ENCODE measurements around the gene PLXNA4.

PLXNA4 gene

DNA sequence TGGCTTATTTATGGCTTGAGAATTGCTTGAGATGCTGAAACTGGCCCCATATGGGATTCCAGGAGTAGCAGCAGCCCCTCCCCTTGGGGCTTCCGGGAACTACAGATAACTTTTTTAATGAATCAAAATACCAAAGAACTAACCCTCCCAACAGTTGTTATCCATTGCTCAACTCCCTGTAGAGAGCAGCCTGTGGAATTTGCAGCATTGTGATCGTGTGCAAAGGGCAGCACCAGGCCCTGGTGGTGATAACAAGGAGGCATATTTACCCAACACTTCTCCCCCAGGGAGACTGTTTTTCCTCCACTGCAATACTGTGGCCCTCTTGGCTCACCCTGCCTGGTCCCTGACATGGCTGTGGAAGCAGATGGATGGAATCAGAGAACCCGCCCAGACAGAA lies 196.2 kb downstream of the PLXNA4 start:
- FAIRE-seq, result no peak

- no peak for FAIRE-seq
These were observed 197.0 kb downstream of the PLXNA4 start for GRCh38 chr7:132379292-132379691.

- no peak for FAIRE-seq
These were observed 198.3 kb downstream of the PLXNA4 start for GRCh38 chr7:132377703-132378584.

DNA sequence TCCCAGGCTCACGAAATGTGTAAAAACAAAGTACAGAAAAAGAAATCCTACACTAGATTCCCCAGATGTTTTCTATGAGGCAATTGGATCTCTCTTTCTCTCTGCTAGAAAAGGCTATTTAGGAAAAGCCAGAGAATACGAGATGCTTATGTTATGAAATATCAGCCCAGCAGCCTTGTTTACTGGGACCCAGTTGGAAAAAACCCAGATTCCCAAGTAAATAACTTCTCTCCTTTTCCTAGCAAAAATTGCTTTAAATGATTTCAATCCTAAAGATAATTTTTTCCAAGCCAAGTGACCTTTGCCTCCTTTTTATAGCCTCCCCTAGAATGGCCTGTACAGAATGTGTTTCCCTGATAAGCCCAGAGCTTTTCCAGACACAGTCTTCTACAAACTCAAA lies 199.3 kb downstream of the PLXNA4 start:
- FAIRE-seq, result peak; percentile 99

DNA sequence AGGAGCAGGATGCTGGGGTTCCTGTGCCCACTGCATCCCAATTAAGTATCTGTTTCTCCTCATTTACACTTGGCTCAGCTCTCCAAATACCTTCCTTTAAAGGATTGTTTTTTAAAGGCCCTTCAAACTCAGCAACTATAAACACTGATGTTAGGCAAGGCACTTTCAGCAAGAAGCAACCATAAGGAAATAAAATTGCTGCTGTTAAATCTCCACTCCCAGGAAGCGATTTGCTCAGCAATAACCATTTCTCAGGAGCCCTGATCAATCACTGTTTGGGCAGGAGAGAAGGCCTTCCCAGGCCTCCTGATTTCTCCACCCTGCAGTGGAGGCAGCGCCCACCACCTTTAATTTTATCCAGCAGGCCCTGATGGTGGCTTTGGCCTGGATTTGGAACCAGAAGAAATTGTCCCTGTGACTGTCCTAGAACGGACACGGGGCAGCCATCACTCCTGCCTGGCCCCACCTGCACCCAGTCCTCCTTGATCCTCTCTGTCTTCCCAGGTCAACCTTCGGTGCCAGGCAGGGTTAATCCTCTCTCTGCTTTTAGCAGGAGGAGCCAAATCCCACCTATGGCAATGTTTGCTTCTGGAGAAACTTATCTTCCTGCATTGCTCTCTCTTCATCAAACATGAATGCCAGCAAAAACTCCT lies 199.8 kb downstream of the PLXNA4 start:
- no peak for FAIRE-seq

DNA sequence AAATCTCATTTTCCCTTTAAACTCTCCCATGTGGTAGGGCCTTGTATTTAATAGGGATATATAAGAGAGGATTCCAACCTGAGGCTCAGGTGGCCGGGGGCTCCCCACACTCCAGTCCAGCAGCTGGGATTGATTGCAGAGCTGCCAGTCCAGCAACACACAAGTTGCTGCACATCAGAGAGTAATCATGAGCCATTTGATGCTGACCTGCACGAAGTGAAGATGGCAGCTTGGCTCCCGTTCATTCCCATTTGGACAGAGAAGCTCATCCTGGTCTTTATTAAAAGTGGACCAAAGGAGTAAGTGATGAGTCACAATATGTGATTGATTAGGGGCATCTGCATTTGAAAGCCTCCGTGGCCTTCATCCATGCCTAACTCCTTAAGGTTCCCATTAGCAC lies 202.4 kb downstream of the PLXNA4 start:
- no peak for FAIRE-seq

DNA sequence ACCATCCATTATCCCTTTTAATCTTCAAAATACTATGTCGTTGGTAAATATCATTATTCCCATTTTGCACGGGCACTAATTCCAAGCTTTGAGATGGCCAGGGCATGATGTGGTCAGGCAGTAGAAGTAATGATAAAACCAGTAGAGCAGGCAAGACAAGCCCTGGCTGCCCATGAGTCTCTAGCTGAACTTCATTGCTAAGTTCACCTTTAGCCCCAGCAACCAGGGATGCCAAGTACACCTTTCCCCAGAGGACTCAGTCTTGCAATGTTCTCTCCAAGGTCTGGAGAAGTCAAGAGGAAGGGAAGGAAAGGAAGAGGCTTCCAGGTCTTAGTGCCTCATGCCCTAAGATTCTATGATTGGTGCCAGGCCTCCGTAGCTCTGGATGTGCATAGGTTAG lies 203.2 kb downstream of the PLXNA4 start:
- FAIRE-seq, result no peak

GRCh38 chr7:132371948-132372347 lies 204.3 kb downstream of the PLXNA4 start:
- FAIRE-seq, result no peak

- no peak for FAIRE-seq
These were observed 207.9 kb downstream of the PLXNA4 start for GRCh38 chr7:132368246-132368900.

GRCh38 chr7:132367795-132368194 lies 208.5 kb downstream of the PLXNA4 start:
- no peak for FAIRE-seq

GRCh38 chr7:132367004-132367403 lies 209.3 kb downstream of the PLXNA4 start:
- FAIRE-seq, result no peak

- no peak for FAIRE-seq
These were observed 212.0 kb downstream of the PLXNA4 start for GRCh38 chr7:132364226-132364625.

DNA sequence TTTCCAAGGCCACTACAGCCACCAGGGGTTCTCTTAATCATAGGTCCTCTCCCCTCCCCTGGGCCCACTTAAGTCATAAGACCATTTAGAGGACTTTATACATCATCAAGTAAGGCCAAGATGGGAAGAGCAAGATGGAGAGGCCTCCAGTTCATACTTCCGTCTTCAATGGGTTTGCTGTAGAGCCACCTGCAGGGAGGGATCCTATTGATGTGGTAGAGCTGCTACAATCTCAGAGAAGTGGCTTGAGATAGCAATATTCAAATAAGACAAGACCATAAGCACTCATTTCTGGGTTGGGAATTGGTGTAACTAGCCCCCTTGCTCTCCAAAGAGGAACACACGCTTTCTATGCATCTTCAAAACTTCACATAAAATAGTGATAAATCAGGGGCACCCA lies 214.2 kb downstream of the PLXNA4 start:
- no peak for FAIRE-seq

DNA sequence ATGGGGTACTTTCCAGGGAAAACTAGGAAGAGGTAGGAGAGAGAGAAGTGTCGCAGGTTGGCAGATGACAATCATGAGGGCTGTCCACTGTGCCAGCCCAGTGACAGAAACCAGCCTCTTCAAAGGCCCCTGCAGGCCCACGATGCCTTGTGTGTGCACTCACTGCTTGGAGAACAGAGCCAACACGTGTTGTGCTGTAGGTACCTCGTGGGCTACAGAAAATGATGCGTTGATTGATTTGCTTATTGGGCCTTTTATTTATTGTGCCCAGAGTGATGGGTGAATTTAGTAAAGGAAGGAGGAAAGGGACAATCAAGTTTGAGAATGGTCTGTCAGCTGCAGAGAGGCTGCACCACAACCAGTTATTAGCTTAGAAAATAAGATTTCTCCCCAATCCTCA lies 215.1 kb downstream of the PLXNA4 start:
- no peak for FAIRE-seq

- FAIRE-seq, result no peak
These were observed 216.5 kb downstream of the PLXNA4 start for GRCh38 chr7:132359743-132360142.

DNA sequence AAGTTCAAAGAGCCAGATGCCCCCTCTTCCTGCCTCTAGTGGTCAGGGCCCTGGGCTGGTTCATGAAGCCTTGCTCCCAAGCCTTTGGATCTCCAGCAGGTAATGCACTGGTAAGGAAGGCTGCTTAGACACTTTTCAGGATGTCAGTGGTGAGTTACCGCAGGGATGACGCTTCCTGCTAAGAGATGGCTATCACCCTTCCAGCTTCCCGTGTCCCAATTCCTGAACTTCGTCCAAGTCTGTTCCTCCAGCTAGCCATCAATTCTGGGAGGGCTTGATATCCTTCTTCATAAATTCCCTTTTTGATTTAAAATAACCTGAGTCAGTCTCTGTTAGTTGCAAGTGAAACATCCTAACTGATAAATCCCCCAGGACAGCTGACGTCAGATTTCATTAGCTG lies 221.2 kb downstream of the PLXNA4 start:
- no peak for FAIRE-seq

GRCh38 chr7:132354527-132354926 lies 221.7 kb downstream of the PLXNA4 start:
- no peak for FAIRE-seq

- FAIRE-seq, result no peak
These were observed 222.3 kb downstream of the PLXNA4 start for GRCh38 chr7:132353936-132354335.

- no peak for FAIRE-seq
These were observed 223.5 kb downstream of the PLXNA4 start for GRCh38 chr7:132352800-132353199.

DNA sequence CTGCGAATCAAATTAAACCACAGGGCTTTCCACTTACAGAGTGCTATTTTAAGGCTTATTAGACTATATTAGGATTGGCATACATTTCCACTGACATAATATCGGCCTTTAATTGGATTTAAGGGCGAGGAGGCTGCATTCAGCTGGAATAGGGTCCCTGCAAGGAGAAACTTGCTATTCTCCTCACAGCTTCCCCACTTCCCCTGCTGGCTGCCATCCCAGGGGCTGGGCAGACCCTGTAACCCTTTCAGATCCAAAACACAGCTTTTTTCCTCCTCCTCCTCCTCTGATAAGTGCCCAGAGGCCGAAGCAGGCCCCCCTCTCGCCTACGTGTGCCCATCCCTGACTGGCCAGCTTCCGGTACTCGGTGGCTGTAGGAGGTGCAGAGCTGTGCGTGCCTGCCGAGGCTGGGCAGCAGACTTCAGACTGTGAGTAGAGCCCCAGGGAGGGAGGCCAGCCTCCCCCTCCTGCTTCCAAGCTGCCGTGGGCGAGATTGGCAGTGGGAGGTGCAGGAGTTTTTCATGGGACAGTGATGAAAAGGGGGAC lies 224.2 kb downstream of the PLXNA4 start:
- FAIRE-seq, result no peak

DNA sequence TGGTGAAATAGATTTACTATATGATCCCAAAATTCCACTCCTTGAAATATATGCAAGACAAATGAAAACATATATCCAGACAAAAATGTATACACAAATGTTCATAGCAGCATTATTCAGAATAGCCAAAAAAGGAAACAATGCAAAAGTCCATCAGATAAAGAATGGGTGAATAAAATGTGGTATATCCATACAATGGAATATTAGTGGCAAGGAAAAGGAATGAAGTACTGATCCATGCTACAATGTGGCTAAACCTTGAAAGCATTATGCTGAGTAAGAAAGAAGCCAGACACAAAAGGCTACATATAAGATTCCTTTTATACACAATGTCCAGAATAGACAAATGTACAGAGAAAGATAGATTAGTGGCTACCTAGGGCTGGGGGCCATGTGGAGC lies 225.5 kb downstream of the PLXNA4 start:
- no peak for FAIRE-seq

GRCh38 chr7:132349075-132349474 lies 227.2 kb downstream of the PLXNA4 start:
- FAIRE-seq, result no peak

GRCh38 chr7:132348341-132348740 lies 227.9 kb downstream of the PLXNA4 start:
- no peak for FAIRE-seq

- no peak for FAIRE-seq
These were observed 228.4 kb downstream of the PLXNA4 start for GRCh38 chr7:132347858-132348257.
